ENCODE results near the gene MCF2L2.

MCF2L2 gene

GRCh38 chr3:183400352-183400751 is 28.1 kb downstream of the MCF2L2 start:
- Histone ChIP-seq H3K36me3 (ENCODE audit: control insufficient read depth, insufficient read depth, low read length) (no peaks in the 10 kb centered on the region), H3K27me3 (replicated peaks; ENCODE audit: control insufficient read depth, insufficient read depth, low read length) (no peaks in the 10 kb centered on the region), H3K4me3 (replicated peaks; ENCODE audit: low read depth, low read length) (no peak overlapping the region)
- no peak for DNase-seq (ENCODE audit: extremely low read depth, insufficient read length)
- TF ChIP-seq CTCF (IDR thresholded peaks at IDR 0.05; ENCODE audit: insufficient read depth, low read length, poor library complexity, severe bottlenecking) = no peak

- no peaks in the 10 kb centered on the region for H3K36me3 ChIP-seq (ENCODE audit: control insufficient read depth, insufficient read depth, low read length)
- no peak overlapping the region for H3K4me3 ChIP-seq (replicated peaks; ENCODE audit: low read depth, low read length)
- no peak for TF ChIP-seq CTCF (IDR thresholded peaks at IDR 0.05; ENCODE audit: insufficient read depth, low read length, poor library complexity, severe bottlenecking)
- H3K27me3 ChIP-seq (replicated peaks; ENCODE audit: control insufficient read depth, insufficient read depth, low read length) = peaks cover 1% of the 10 kb centered on the region; the same call in 1 of the 2 replicates
- no peak for DNase-seq (ENCODE audit: extremely low read depth, insufficient read length)
Observed at GRCh38 chr3:183396662-183397391, 31.6 kb downstream of the MCF2L2 start.

- Histone ChIP-seq H3K36me3 (ENCODE audit: control insufficient read depth, insufficient read depth, low read length) (no peaks in the 10 kb centered on the region), H3K27me3 (replicated peaks; ENCODE audit: control insufficient read depth, insufficient read depth, low read length) (peaks cover 1% of the 10 kb centered on the region; the same call in 1 of the 2 replicates), H3K4me3 (replicated peaks; ENCODE audit: low read depth, low read length) (no peak overlapping the region)
- TF ChIP-seq CTCF (IDR thresholded peaks at IDR 0.05; ENCODE audit: insufficient read depth, low read length, poor library complexity, severe bottlenecking) = no peak
- no peak for DNase-seq (ENCODE audit: extremely low read depth, insufficient read length)
Observed at GRCh38 chr3:183394150-183394549, 34.3 kb downstream of the MCF2L2 start.

- Histone ChIP-seq H3K27me3 (replicated peaks; ENCODE audit: control insufficient read depth, insufficient read depth, low read length) (peaks cover 1% of the 10 kb centered on the region; the same call in 1 of the 2 replicates), H3K36me3 (ENCODE audit: control insufficient read depth, insufficient read depth, low read length) (no peaks in the 10 kb centered on the region), H3K4me3 (replicated peaks; ENCODE audit: low read depth, low read length) (no peak overlapping the region)
- no peak for TF ChIP-seq CTCF (IDR thresholded peaks at IDR 0.05; ENCODE audit: insufficient read depth, low read length, poor library complexity, severe bottlenecking)
- no peak for DNase-seq (ENCODE audit: extremely low read depth, insufficient read length)
Observed at GRCh38 chr3:183393625-183394024, 34.8 kb downstream of the MCF2L2 start.

- Histone ChIP-seq H3K4me3 (replicated peaks; ENCODE audit: low read depth, low read length) (no peak overlapping the region), H3K36me3 (ENCODE audit: control insufficient read depth, insufficient read depth, low read length) (no peaks in the 10 kb centered on the region), H3K27me3 (replicated peaks; ENCODE audit: control insufficient read depth, insufficient read depth, low read length) (peaks cover 1% of the 10 kb centered on the region; the same call in 1 of the 2 replicates)
- no peak for TF ChIP-seq CTCF (IDR thresholded peaks at IDR 0.05; ENCODE audit: insufficient read depth, low read length, poor library complexity, severe bottlenecking)
- no peak for DNase-seq (ENCODE audit: extremely low read depth, insufficient read length)
Observed at GRCh38 chr3:183392186-183393034, 36.0 kb downstream of the MCF2L2 start.

All from GM06990 (cell line).